ENCODE results near the gene MTMR6.

DNA sequence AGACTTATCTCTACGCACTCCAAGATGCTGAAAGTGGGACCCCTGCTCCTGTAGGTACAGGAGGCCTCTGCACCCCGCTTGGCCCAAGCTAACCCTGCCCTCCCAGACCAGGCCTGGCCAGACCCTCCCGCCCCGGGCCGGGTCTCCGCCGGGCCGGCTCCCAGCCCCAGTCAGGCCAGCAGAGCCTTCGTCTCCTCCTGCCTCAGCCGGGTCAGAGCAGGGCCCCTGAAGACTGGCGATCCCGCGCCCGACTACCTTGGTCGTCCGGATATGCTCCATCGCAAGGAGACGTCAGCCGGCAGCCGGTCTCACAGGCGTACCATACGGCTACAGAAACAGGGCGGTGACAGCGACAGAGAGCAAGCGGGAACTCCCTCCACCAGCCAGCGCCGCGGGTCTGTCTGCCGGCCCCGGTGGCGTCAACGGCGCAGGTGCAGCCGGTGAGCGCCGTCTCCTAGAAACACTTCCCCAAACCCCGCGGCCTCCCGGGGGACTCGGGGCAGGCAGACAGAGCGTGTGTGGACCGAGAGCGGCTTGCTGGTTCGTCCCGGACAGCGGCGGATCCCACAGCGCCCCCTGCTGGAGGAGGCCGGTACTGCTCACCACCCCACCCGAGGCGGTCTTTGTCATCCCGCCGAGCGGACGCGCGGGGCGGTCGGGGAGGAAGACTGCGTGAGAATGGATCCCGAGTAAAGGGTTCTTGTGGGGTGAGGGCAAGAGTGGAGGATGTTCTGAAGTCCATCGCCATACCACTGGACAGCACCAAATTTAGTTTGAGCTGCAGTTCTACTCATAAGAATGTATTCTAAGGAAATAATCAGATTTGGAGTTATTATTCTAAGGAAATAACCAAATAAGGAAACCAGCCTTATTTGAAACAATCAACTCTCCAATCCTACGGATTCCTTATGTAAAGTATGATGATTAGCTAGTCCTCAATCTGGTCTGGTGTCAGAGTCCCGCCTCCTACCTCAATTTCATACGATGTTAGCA is at the start of gene MTMR6:
- TF ChIP-seq, protein P1, sequence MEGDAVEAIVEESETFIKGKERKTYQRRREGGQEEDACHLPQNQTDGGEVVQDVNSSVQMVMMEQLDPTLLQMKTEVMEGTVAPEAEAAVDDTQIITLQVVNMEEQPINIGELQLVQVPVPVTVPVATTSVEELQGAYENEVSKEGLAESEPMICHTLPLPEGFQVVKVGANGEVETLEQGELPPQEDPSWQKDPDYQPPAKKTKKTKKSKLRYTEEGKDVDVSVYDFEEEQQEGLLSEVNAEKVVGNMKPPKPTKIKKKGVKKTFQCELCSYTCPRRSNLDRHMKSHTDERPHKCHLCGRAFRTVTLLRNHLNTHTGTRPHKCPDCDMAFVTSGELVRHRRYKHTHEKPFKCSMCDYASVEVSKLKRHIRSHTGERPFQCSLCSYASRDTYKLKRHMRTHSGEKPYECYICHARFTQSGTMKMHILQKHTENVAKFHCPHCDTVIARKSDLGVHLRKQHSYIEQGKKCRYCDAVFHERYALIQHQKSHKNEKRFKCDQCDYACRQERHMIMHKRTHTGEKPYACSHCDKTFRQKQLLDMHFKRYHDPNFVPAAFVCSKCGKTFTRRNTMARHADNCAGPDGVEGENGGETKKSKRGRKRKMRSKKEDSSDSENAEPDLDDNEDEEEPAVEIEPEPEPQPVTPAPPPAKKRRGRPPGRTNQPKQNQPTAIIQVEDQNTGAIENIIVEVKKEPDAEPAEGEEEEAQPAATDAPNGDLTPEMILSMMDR (IDR thresholded peaks at IDR 0.05; ENCODE audit: low read length): peak; percentile 92
- TF ChIP-seq EZH2 (IDR thresholded peaks at IDR 0.05; ENCODE audit: borderline replicate concordance, low read length): no peak

All from OCI-LY1 (cell line).